GM19372 (cell line): Measurements from ENCODE around the gene WDR91.
"Not testable (repeated sequence)": the region's sequence is repeated elsewhere in the genome, so short reads cannot be mapped to it uniquely, and the experiment has no call there.

Experiments
- ATAC-seq: cut with Tn5 transposase; IDR thresholded peaks from one replicate; pipeline ENCODE4 v1.9.1; 2021; ENCODE audit warnings: mild to moderate bottlenecking, low read depth, moderate library complexity; ENCODE audit not compliant: unreplicated experiment

The WDR91 gene

GRCh38 chr7:135234727-135235126, 23.4 kb upstream of the WDR91 start:
- no peak for ATAC-seq

GRCh38 chr7:135234095-135234494, 22.8 kb upstream of the WDR91 start:
- not testable (repeated sequence) for ATAC-seq

- ATAC-seq = no peak
These were observed 22.2 kb upstream of the WDR91 start, which contains the start of gene STRA8 for GRCh38 chr7:135233570-135233969. Gene STRA8, plus strand, starts transcription at chr7:135233838. Its CDS starts 6,687 bp downstream, at chr7:135240525.

- ATAC-seq = no peak
These were observed 21.4 kb upstream of the WDR91 start for GRCh38 chr7:135232720-135233119.

- ATAC-seq = no peak
These were observed 20.8 kb upstream of the WDR91 start for GRCh38 chr7:135232087-135232486.

GRCh38 chr7:135231686-135232085, 20.4 kb upstream of the WDR91 start:
- no peak for ATAC-seq

GRCh38 chr7:135224027-135224426, 12.7 kb upstream of the WDR91 start:
- no peak for ATAC-seq

- no peak for ATAC-seq
These were observed 6.6 kb upstream of the WDR91 start for GRCh38 chr7:135217645-135218509.

GRCh38 chr7:135215698-135216097, 4.4 kb upstream of the WDR91 start:
- ATAC-seq = no peak

- no peak for ATAC-seq
These were observed 3.9 kb upstream of the WDR91 start for GRCh38 chr7:135215180-135215579.

GRCh38 chr7:135213831-135214230, 2.5 kb upstream of the WDR91 start:
- no peak for ATAC-seq

- not testable (repeated sequence) for ATAC-seq
These were observed 790 bp upstream of the WDR91 start for GRCh38 chr7:135211946-135212685.

GRCh38 chr7:135210888-135211178, 493 bp downstream of the WDR91 start:
- ATAC-seq = no peak

GRCh38 chr7:135209225-135209834, 2.0 kb downstream of the WDR91 start:
- no peak for ATAC-seq

GRCh38 chr7:135208102-135208793, 3.1 kb downstream of the WDR91 start:
- no peak for ATAC-seq

- no peak for ATAC-seq
These were observed 3.8 kb downstream of the WDR91 start for GRCh38 chr7:135207406-135208101.

GRCh38 chr7:135206941-135207391, 4.4 kb downstream of the WDR91 start:
- peak; percentile 25 for ATAC-seq

- ATAC-seq = no peak
These were observed 5.5 kb downstream of the WDR91 start for GRCh38 chr7:135205850-135206249.

GRCh38 chr7:135204876-135205275, 6.5 kb downstream of the WDR91 start:
- ATAC-seq = no peak

- no peak for ATAC-seq
These were observed 7.0 kb downstream of the WDR91 start for GRCh38 chr7:135204341-135204749.
